Femur (tissue), 1 donor: ENCODE measurements around the gene AHRR.
"Not testable (repeated sequence)": the region's sequence is repeated elsewhere in the genome, so short reads cannot be mapped to it uniquely, and the experiment has no call there.

Experiments used
- DNase-seq: peaks from one replicate; pipeline ENCODE4 v3.0.0-alpha.2; 2017

AHRR gene

GRCh38 chr5:464446-464842, 142.9 kb downstream of the AHRR start:
- no peak for DNase-seq

- DNase-seq = peak; percentile 15
These were observed 143.5 kb downstream of the AHRR start for GRCh38 chr5:464843-465590.

GRCh38 chr5:465591-466403, 144.3 kb downstream of the AHRR start:
- peak; percentile 17 for DNase-seq

- DNase-seq = peak; percentile 13
These were observed 145.3 kb downstream of the AHRR start for GRCh38 chr5:466661-467310.

GRCh38 chr5:468401-468800, 146.9 kb downstream of the AHRR start:
- no peak for DNase-seq

GRCh38 chr5:469752-470483, 148.4 kb downstream of the AHRR start:
- DNase-seq = peak; percentile 23

GRCh38 chr5:470961-471749, 149.6 kb downstream of the AHRR start:
- peak; percentile 17 for DNase-seq

- DNase-seq = no peak
These were observed 150.2 kb downstream of the AHRR start for GRCh38 chr5:471750-472058.

GRCh38 chr5:472076-472655, 150.7 kb downstream of the AHRR start:
- DNase-seq = no peak

GRCh38 chr5:472656-473550, 151.4 kb downstream of the AHRR start:
- DNase-seq = peak; percentile 92

- DNase-seq = peak; percentile 57
These were observed 152.2 kb downstream of the AHRR start for GRCh38 chr5:473551-474192.

- DNase-seq = not testable (repeated sequence)
These were observed 152.8 kb downstream of the AHRR start for GRCh38 chr5:474232-474839.

GRCh38 chr5:474840-475661, 153.5 kb downstream of the AHRR start:
- DNase-seq = peak; percentile 36

- no peak for DNase-seq
These were observed 154.2 kb downstream of the AHRR start for GRCh38 chr5:475704-476101.

- DNase-seq = peak; percentile 22
These were observed 154.7 kb downstream of the AHRR start for GRCh38 chr5:476102-476813.

GRCh38 chr5:476814-477175, 155.3 kb downstream of the AHRR start:
- DNase-seq = no peak

GRCh38 chr5:477247-477646, 155.7 kb downstream of the AHRR start:
- DNase-seq = no peak

- DNase-seq = no peak
These were observed 156.4 kb downstream of the AHRR start for GRCh38 chr5:477871-478270.
